ENCODE measurements around the gene FNBP1.

Gene FNBP1

DNA sequence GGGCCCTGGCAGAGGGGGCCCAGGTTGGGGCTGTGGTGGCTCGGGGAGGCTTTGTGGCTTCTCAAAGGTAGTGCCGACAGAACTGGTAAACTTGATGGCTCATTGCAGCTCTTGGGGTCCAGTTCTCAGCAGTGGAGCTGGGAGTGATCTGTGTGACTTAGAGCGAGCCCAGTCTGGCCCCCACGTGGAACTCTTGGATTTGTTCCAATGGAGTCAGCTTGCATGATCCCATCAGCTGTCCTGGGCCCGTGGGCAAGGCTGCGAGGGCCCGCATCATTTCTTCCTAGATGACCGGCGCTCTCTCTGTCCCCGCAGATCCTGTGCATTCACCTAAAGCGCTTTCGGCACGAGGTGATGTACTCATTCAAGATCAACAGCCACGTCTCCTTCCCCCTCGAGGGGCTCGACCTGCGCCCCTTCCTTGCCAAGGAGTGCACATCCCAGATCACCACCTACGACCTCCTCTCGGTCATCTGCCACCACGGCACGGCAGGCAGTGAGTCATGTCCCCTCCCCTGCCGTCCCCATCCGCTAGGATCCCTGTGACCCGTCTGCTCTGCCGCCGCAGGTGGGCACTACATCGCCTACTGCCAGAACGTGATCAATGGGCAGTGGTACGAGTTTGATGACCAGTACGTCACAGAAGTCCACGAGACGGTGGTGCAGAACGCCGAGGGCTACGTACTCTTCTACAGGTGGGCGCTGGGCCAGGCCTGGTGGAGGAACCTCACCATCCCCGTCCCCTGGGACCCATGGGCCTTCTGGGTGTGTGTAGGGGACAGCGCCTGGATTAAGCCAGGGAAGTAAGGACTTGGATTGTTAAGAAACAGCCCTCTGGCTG, 168.5 kb downstream of the FNBP1 start:
- Histone ChIP-seq H3K27me3 (ENCODE audit: control insufficient read depth, low read length) (no peaks in the 10 kb centered on the region), H3K27ac (ENCODE audit: low read depth, low read length) (no peak overlapping the region), H3K36me3 (ENCODE audit: control insufficient read depth, low read length) (no peaks in the 10 kb centered on the region; the same call in 1 of the 2 replicates), H3K79me2 (ENCODE audit: control insufficient read depth, low read length) (no peaks in the 10 kb centered on the region), H3K9me2 (replicated peaks; ENCODE audit: control insufficient read depth, low read length) (no peaks in the 10 kb centered on the region), H3K4me2 (ENCODE audit: low read length) (no peak overlapping the region), H3F3A (ENCODE audit: control insufficient read depth, insufficient read depth) (peaks cover 2% of the 10 kb centered on the region; the same call in 1 of the 2 replicates), H3K4me1 (ENCODE audit: control insufficient read depth, low read length) (no peaks in the 10 kb centered on the region), H3K9me3 (ENCODE audit: control insufficient read depth, insufficient read depth, low read length) (no peaks in the 10 kb centered on the region), H3K4me3 (ENCODE audit: low read length) (no peak overlapping the region), H4K20me1 (ENCODE audit: control insufficient read depth, insufficient read depth, low read depth, low read length) (no peaks in the 10 kb centered on the region)
- no peak for TF ChIP-seq EZH2phosphoT487 (IDR thresholded peaks at IDR 0.05; ENCODE audit: borderline replicate concordance, low read length)
- TF ChIP-seq, protein P1, sequence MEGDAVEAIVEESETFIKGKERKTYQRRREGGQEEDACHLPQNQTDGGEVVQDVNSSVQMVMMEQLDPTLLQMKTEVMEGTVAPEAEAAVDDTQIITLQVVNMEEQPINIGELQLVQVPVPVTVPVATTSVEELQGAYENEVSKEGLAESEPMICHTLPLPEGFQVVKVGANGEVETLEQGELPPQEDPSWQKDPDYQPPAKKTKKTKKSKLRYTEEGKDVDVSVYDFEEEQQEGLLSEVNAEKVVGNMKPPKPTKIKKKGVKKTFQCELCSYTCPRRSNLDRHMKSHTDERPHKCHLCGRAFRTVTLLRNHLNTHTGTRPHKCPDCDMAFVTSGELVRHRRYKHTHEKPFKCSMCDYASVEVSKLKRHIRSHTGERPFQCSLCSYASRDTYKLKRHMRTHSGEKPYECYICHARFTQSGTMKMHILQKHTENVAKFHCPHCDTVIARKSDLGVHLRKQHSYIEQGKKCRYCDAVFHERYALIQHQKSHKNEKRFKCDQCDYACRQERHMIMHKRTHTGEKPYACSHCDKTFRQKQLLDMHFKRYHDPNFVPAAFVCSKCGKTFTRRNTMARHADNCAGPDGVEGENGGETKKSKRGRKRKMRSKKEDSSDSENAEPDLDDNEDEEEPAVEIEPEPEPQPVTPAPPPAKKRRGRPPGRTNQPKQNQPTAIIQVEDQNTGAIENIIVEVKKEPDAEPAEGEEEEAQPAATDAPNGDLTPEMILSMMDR (IDR thresholded peaks at IDR 0.05; ENCODE audit: low read depth, low read length, poor library complexity, severe bottlenecking): no peak

DNA sequence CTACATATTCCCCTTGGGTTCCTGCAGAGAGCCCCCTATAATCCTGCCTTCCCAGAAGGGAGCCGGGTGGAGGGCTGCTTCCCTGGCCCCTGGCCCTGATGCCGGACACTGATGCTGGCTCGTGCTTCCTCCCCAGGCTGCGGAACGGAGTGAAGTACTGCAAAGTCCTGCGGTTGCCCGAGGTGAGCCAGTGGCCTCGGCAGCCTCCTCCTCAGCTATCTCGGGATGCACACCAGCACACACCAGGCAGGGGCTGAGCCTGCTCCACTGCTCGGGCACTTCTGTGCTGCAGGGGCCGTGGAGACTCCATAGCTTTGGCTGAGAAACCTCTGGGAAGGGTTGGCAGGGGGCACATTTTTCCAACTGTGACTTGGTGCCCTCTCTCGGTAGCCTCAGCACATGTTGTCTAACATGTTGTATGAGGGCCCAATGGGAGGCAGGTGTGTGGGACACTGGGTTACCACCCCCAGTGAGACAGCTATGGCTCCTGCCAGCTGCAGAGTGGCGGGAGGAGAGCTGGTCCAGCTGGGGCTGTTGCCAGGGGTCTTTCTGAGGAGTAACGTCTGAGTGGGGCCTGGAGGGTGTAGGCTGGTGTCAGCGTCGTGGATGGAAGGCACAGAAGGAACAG, 169.3 kb downstream of the FNBP1 start:
- peaks cover 7% of the 10 kb centered on the region for H3K4me1 ChIP-seq (ENCODE audit: control insufficient read depth, low read length)
- no peak overlapping the region for H3K4me2 ChIP-seq (ENCODE audit: low read length)
- no peak overlapping the region for H3K27ac ChIP-seq (ENCODE audit: low read depth, low read length)
- H3K4me3 ChIP-seq (ENCODE audit: low read length): no peak overlapping the region
- no peak for TF ChIP-seq EZH2phosphoT487 (IDR thresholded peaks at IDR 0.05; ENCODE audit: borderline replicate concordance, low read length)
- TF ChIP-seq, protein P1 (IDR thresholded peaks at IDR 0.05; ENCODE audit: low read depth, low read length, poor library complexity, severe bottlenecking): no peak
- H3K79me2 ChIP-seq (ENCODE audit: control insufficient read depth, low read length): no peaks in the 10 kb centered on the region
- no peaks in the 10 kb centered on the region for H3K27me3 ChIP-seq (ENCODE audit: control insufficient read depth, low read length)
- H3K36me3 ChIP-seq (ENCODE audit: control insufficient read depth, low read length): no peaks in the 10 kb centered on the region; the same call in 1 of the 2 replicates
- peaks cover 2% of the 10 kb centered on the region; the same call in 1 of the 2 replicates for H3F3A ChIP-seq (ENCODE audit: control insufficient read depth, insufficient read depth)
- no peaks in the 10 kb centered on the region for H3K9me2 ChIP-seq (replicated peaks; ENCODE audit: control insufficient read depth, low read length)
- H3K9me3 ChIP-seq (ENCODE audit: control insufficient read depth, insufficient read depth, low read length): no peaks in the 10 kb centered on the region
- no peaks in the 10 kb centered on the region for H4K20me1 ChIP-seq (ENCODE audit: control insufficient read depth, insufficient read depth, low read depth, low read length)

DNA sequence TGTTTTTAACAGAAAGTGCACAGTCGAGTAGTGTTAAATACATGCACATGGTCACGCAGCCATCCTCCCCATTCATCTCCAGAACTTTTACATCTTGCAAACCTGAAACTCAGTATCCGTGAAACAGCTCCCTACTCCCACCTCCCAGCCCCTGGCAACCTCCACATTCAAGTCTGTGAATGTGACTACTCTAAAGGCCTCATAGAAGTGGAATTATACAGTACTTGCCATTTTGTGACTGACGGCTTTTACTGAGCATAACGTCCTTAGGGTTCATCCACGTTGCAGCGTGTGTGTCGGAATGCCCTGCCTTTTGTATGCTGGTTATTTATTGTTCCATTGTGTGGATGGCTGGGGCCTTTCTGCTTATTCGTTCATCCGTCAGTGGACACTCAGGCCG, 171.9 kb downstream of the FNBP1 start:
- Histone ChIP-seq H3K79me2 (ENCODE audit: control insufficient read depth, low read length) (no peaks in the 10 kb centered on the region), H3K27ac (ENCODE audit: low read depth, low read length) (no peak overlapping the region), H3K9me2 (replicated peaks; ENCODE audit: control insufficient read depth, low read length) (no peaks in the 10 kb centered on the region), H3K4me3 (ENCODE audit: low read length) (no peak overlapping the region), H3K27me3 (ENCODE audit: control insufficient read depth, low read length) (no peaks in the 10 kb centered on the region), H3F3A (ENCODE audit: control insufficient read depth, insufficient read depth) (peaks cover 2% of the 10 kb centered on the region; the same call in 1 of the 2 replicates), H3K4me2 (ENCODE audit: low read length) (no peak overlapping the region), H3K9me3 (ENCODE audit: control insufficient read depth, insufficient read depth, low read length) (no peaks in the 10 kb centered on the region), H4K20me1 (ENCODE audit: control insufficient read depth, insufficient read depth, low read depth, low read length) (no peaks in the 10 kb centered on the region), H3K4me1 (ENCODE audit: control insufficient read depth, low read length) (peaks cover 9% of the 10 kb centered on the region), H3K36me3 (ENCODE audit: control insufficient read depth, low read length) (no peaks in the 10 kb centered on the region; the same call in 1 of the 2 replicates)
- TF ChIP-seq, protein P1 (IDR thresholded peaks at IDR 0.05; ENCODE audit: low read depth, low read length, poor library complexity, severe bottlenecking): no peak
- no peak for TF ChIP-seq EZH2phosphoT487 (IDR thresholded peaks at IDR 0.05; ENCODE audit: borderline replicate concordance, low read length)

Measured in DOHH2 (cell line).